NCI-H774 (cell line): Measurements from ENCODE around the gene DNAJC1.
"Not testable (repeated sequence)": the region's sequence is repeated elsewhere in the genome, so short reads cannot be mapped to it uniquely, and the experiment has no call there.

Experiments
- DNase-seq: peaks from one replicate; lab custom pipeline; 2025; lab: John Stamatoyannopoulos, UW

DNAJC1 gene

GRCh38 chr10:21825345-21825744 is 178.2 kb downstream of the DNAJC1 start:
- no peak for DNase-seq

GRCh38 chr10:21824409-21824808 is 179.1 kb downstream of the DNAJC1 start:
- no peak for DNase-seq

- DNase-seq: no peak
These were observed 179.9 kb downstream of the DNAJC1 start for GRCh38 chr10:21823617-21824016.

- not testable (repeated sequence) for DNase-seq
These were observed 181.3 kb downstream of the DNAJC1 start for GRCh38 chr10:21822273-21822672.

GRCh38 chr10:21820952-21821351 is 182.6 kb downstream of the DNAJC1 start:
- DNase-seq: no peak

GRCh38 chr10:21818416-21818815 is 185.1 kb downstream of the DNAJC1 start:
- not testable (repeated sequence) for DNase-seq

- DNase-seq: no peak
These were observed 188.7 kb downstream of the DNAJC1 start for GRCh38 chr10:21814866-21815265.

GRCh38 chr10:21813946-21814345 is 189.6 kb downstream of the DNAJC1 start:
- no peak for DNase-seq

GRCh38 chr10:21811245-21811585 is 192.3 kb downstream of the DNAJC1 start:
- DNase-seq: no peak

GRCh38 chr10:21810582-21811244 is 192.8 kb downstream of the DNAJC1 start:
- DNase-seq: no peak

- DNase-seq: no peak
These were observed 195.0 kb downstream of the DNAJC1 start for GRCh38 chr10:21808550-21808949.

GRCh38 chr10:21807180-21807579 is 196.3 kb downstream of the DNAJC1 start:
- no peak for DNase-seq

GRCh38 chr10:21803374-21803773 is 200.2 kb downstream of the DNAJC1 start:
- no peak for DNase-seq

- no peak for DNase-seq
These were observed 201.9 kb downstream of the DNAJC1 start for GRCh38 chr10:21801609-21802008.

- no peak for DNase-seq
These were observed 205.4 kb downstream of the DNAJC1 start for GRCh38 chr10:21797984-21798765.

GRCh38 chr10:21797533-21797932 is 206.0 kb downstream of the DNAJC1 start:
- DNase-seq: no peak

GRCh38 chr10:21791276-21791675 is 212.3 kb downstream of the DNAJC1 start:
- DNase-seq: no peak

GRCh38 chr10:21776883-21777282 is 226.6 kb downstream of the DNAJC1 start:
- no peak for DNase-seq

GRCh38 chr10:21771219-21771618 is 232.3 kb downstream of the DNAJC1 start:
- no peak for DNase-seq

- no peak for DNase-seq
These were observed 234.5 kb downstream of the DNAJC1 start for GRCh38 chr10:21769041-21769440.

GRCh38 chr10:21764466-21765189 is 238.9 kb downstream of the DNAJC1 start:
- no peak for DNase-seq

- DNase-seq: no peak
These were observed 243.2 kb downstream of the DNAJC1 start for GRCh38 chr10:21760332-21760731.

- no peak for DNase-seq
These were observed 244.3 kb downstream of the DNAJC1 start for GRCh38 chr10:21759232-21759631.
